ENCODE measurements around the gene ACTL6B. TPM values are rescaled to one million over a fixed set of nuclear protein-coding genes. Genes with fewer than 3 reads are reported as not detected.
"Not testable (repeated sequence)": the region's sequence is repeated elsewhere in the genome, so short reads cannot be mapped to it uniquely, and the experiment has no call there.

Gene ACTL6B
- total RNA-seq = not detected
- long read RNA-seq = 0 reads

- intact Hi-C loops (cut with DNase I) = no loop called here
- DNase-seq (ENCODE audit: low spot score) = no peak
Measured at GRCh38 chr7:100655908-100656674, at the start of gene ACTL6B. TSS of gene ACTL6B (minus strand) at chr7:100656448. CDS start at chr7:100656354, 94 bp downstream.

DNA sequence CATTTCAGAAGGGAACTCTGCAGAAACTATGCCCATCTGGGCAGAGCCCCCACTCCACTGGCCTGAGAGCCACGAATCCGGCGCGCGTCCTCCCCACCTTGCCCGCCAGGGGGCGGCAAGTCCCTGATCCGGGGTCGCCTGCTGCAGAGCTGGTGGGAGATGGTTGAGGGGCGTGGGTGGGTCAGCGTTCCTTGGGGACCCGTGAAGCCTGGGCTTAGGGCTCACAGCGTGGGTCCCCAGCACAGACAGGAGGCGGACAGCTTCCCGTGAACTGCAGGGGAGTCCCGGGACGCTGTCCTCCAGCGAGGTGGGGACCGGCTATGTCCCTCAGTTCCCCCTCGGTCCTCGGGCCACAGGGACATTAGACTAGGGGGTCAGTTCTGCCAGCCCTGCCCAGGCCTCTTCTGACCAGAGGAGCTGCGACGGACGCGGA lies 49.1 kb upstream of the ACTL6B start:
- intact Hi-C loops (cut with DNase I) = loop anchor here (1.0 to 5.0 kb wide), 3 partner anchors 33 to 167 kb away; partner anchors contain the start of genes GNB2 and SLC12A9
- peak; percentile 89 for DNase-seq (ENCODE audit: low spot score)

DNA sequence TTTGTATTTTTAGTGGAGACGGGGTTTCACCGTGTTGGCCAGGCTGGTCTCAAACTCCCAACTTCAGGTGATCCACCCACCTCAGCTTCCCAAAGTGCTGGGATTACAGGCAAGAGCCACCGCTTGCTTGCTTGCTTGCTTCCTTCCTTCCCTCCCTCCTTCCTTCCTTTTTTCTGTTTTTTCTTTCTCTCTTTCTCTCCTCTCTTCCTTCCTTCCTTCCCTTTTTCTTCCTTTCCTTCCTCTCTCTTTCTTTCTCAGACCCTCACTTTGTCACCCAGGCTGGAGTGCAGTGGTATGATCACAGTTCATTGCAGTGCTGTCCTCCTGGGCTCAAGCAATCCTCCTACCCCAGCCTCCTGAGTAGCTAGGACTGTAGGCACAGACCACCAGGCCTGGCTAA lies 44.8 kb upstream of the ACTL6B start:
- intact Hi-C loops (cut with DNase I); DNase-seq (ENCODE audit: low spot score): not testable (repeated sequence)

DNA sequence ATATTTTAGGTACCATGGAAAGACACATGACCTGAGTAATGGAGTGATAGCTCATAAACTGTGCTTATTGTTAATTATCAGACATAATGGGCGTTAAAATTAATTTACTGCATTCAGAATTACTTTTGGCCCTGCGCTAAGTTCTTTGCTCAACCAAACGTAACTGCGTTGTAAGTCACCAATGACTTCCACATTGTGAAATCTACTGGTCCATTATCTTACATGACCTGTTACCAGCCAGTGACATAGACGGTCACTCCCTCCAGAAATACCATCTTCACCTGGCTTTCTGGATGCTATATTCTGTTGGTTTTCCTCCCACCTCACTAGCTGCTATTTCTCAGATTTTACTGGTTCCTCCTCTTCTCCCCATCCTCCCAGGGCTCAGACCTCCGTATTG lies 42.8 kb upstream of the ACTL6B start:
- intact Hi-C loops (cut with DNase I) = no loop called here
- DNase-seq (ENCODE audit: low spot score) = no peak

- intact Hi-C loops (cut with DNase I) = no loop called here
Measured at GRCh38 chr7:100696123-100696521, 39.9 kb upstream of the ACTL6B start.

DNA sequence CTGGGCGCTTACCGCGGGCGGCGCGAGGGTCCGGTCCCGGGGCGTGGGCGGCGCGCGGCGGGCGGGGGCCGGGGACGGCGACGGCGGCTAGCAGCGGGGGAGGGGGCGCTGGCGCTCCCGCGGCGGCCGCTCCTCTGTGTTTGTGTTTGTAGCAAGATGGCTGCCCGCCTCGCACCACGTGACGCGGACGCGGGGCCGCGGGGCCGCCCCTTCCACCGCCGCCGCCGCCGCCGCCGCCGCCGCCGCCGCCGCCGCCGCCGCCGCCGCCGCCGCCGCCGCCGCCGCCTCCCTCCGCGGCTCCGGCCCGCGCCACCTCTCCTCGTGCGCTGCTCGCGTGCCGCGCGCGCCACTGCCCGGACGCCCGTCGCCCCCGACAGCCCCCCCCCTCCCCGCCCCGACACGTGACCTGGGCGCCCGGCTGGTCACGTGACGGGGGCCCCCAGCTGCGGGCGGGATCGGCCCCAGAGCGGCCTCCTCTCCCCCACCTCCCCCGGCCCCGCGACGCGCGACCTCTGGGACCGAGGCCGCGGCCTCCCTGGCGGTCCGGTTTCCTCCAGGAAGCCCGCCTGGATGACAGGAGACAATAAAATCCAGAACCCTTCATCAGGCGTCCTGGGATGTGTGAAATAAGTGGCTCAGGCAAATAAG lies 38.0 kb upstream of the ACTL6B start, which contains the start of gene GIGYF1:
Gene GIGYF1 (minus strand): TSS at position 153 of the 648 bp plus-strand sequence. CDS start 6,012 bp downstream, outside the sequence.
- peak; percentile 82 for DNase-seq (ENCODE audit: low spot score)

More at GRCh38 chr7:100696123-100696521, 39.9 kb upstream of the ACTL6B start:
- DNase-seq (ENCODE audit: low spot score) = no peak

DNA sequence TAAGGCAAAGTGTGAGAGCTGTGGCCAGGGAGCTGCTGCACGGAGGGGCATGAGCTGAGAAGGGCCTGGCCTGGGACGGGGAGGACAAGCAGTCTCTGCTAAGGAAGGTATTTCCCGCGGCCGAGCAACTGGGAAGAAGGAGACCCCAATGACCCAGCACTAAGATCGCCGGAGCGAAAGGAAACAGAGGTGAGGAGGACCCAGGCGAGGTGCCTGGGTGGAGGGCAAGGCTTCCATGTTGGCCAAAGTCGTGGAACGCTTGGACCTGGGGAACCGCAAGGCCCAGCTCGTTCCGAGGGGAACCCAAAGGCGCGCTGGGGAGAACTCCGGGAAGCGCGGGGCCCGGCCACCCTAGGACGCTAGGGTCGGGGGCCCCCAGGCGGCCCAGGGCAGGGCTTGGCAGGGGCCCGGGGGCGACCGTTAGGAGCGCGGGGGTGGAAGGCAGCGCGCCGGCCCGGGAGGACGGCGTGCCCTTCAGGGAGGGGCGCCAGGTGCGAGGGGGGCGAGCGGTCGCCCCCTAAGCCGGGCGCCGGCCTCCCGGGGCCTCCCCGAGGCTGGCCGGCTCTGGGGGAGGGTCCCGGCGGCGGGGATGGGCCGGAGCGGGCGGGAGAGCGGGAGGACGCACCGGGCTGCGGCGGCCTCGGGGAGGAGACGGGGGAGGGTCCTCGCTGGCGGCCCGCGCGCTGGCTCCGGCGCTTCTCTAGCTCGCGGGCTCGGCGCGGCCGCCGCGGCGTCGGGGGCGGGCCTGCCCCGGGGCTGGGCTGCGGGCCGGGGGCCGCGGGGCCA lies 37.3 kb upstream of the ACTL6B start:
- DNase-seq (ENCODE audit: low spot score) = no peak
- intact Hi-C loops (cut with DNase I) = loop anchor here (2.0 to 5.0 kb wide), 4 partner anchors 19 to 226 kb away; partner anchors contain the start of genes FBXO24 and LRCH4

More for the DNA sequence above, 38.0 kb upstream of the ACTL6B start, which contains the start of gene GIGYF1:
- intact Hi-C loops (cut with DNase I) = loop anchor here (5.0 kb wide), 3 partner anchors 87 to 227 kb away; partner anchors contain the start of genes FBXO24 and LRCH4

GRCh38 chr7:100692578-100692961 lies 36.3 kb upstream of the ACTL6B start:
- DNase-seq (ENCODE audit: low spot score) = no peak
- intact Hi-C loops (cut with DNase I) = loop anchor here (2.0 to 5.0 kb wide), 4 partner anchors 18 to 225 kb away; partner anchors contain the start of genes FBXO24 and LRCH4

DNA sequence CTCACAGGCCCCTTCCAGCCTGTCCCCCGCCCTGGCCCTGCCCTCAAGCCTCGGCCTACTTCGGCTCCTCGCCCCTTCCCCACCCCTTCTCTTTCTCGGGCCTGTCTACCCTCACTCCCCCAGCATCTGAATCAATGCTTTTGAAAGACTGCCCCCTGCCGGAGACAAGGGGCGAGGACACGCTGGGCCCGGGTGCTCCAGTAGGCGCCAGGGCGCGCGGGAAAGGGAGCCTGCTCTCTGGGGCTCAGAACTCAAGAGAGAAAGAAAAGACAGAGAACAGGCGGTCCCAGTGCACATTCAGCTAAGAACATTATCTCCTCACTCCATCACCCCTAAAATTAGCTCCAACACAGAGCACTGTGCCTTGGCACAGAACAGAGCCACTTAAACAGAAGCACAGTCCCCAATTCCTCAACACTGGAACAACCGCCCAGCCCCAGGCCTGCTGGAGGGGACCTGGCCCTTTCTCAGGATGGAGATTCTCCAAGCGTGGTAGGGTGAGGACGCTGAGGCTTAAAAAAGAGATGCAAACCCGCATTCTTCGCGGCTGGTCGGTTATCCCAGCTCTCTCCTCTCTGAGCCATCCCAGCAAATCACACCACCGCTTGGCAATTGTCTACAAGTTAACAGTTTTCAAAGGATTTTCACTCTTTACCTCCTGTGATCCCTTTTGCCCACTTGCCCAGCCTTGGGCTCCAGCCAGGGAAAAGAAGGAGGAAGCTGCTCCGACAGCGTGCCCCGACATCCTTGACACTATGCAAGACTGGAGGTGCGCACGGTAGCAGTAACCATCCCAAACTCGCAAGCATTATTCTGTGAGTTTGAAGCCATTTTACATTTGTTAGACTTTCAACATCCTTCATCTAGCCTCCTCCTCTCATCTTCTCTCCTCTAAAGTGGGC lies 35.7 kb upstream of the ACTL6B start:
- peak; percentile 90 for DNase-seq (ENCODE audit: low spot score)

DNA sequence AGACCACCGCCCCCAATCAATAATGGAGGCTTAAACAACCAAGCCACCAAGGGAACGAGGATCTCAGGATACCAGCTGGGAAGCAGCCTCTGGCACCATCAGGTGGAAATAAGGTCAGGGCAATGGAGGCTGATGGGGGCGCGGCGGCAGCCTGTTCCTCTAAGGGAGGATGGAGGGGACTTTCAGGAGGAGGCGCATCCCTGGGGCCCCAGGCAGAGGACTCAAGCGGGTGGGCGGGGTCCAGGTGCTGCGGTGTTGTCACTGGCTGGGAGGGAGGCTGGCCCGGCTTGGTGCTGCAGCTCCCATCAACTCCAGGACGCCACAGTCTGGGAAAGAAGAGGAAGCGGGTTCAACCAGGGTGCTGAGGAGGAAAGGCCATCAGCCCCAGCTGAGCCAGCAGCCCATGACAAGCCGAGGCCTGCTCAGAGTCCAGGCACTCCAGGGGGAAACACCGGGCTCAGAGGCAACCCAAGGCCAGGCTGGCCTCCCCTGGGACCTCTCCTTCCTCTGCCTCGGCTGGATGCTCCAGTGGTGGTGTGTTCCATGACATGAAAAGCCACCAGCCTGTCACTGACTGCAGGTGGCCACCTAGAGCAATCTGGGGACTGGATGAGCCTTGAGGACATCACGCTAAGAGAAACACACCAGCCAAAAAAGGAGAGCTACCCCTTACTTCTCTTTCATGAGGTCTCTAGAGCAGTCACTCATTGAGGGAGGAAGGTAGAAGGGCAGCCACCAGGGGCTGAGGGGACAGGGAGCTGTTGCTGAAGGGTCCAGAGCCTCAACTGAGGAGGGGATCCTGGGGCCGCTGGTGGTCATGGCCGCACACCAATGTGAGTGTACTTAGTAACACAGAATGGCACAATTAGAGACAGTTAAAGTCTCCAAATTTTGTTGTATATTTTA lies 33.2 kb upstream of the ACTL6B start:
- intact Hi-C loops (cut with DNase I) = loop anchor here (5.0 kb wide), 3 partner anchors 82 to 222 kb away; partner anchors contain the start of genes FBXO24 and LRCH4
- no peak for DNase-seq (ENCODE audit: low spot score)

More for the DNA sequence above, 35.7 kb upstream of the ACTL6B start:
- intact Hi-C loops (cut with DNase I) = loop anchor here (1.0 to 5.0 kb wide), 5 partner anchors 17 to 225 kb away; partner anchors contain the start of genes FBXO24 and LRCH4

DNA sequence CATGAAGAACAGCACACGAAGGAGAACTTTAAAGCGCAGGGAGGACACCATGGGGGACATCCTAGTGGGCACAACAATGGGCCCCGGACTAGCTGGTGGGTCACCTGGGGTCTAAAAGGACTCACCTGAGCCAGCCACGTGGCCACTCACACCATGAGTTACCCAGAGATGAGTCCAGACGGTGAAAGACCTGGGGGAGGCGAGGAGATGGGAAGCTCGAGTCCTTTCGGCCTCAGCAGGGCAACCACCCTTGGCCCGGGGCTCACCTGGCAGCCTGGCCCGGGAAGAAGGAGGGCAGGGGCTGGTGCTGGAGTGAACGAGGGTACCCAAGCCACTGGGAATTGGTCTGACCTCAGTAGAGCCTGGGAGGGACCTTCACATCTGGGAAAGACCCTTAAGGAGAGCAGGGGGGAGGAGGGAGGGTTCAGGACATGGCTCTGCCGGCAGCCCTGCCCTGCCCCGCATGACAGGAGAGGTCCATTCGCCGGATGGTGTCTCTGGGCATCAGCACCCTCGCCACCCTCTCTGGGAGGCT lies 32.1 kb upstream of the ACTL6B start:
- DNase-seq (ENCODE audit: low spot score) = no peak
- intact Hi-C loops (cut with DNase I) = no loop called here

GRCh38 chr7:100687751-100688300 lies 31.6 kb upstream of the ACTL6B start:
- DNase-seq (ENCODE audit: low spot score) = peak; percentile 56
- intact Hi-C loops (cut with DNase I) = no loop called here

DNA sequence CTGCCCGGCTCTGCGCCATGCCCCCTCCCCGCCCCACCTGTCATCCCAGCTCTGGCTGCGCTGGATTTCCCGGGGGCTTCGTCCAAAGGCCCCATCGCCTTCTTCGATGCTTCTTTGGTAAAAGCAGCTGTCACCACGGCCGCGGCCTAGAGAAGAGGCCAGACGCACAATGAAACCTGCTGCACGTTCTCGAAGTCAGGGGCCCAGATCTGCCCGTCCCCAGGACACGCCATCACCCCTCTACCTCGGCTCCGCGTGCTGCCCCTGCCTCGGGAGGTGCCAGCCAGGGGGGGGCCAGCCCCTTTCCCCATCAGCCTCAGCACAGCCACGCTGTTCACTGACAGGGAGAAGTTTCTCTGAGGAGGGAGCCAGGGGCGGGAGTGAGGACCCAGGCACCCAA lies 31.0 kb upstream of the ACTL6B start:
- intact Hi-C loops (cut with DNase I) = no loop called here
- DNase-seq (ENCODE audit: low spot score) = no peak

GRCh38 chr7:100686822-100687211 lies 30.6 kb upstream of the ACTL6B start:
- intact Hi-C loops (cut with DNase I) = no loop called here
- DNase-seq (ENCODE audit: low spot score) = no peak

- DNase-seq (ENCODE audit: low spot score) = peak; percentile 43
- intact Hi-C loops (cut with DNase I) = no loop called here
Measured at GRCh38 chr7:100686201-100686821, 30.1 kb upstream of the ACTL6B start.

- intact Hi-C loops (cut with DNase I) = no loop called here
- peak; percentile 53 for DNase-seq (ENCODE audit: low spot score)
Measured at GRCh38 chr7:100685631-100686145, 29.4 kb upstream of the ACTL6B start.

Data from cardiac septum (tissue), 1 donor.